GM12865 (cell line): ENCODE results near the gene CDIP1.
A peak's percentile ranks its signal among the peaks of the same experiment; 100 is the strongest.

Experiments used
- DNase-seq: peaks from one replicate; pipeline ENCODE4 v3.0.0; 2010; ENCODE audit warnings: low read depth
- H3K4me3 ChIP-seq: 2 replicates; pipeline ENCODE4 v1.5.1; 2011; ENCODE audit warnings: mild to moderate bottlenecking, low read depth, low read length, control low read depth
- TF ChIP-seq, protein P1 (sequence below): IDR thresholded peaks from 2 replicates; pipeline ENCODE4 v1.5.1; 2011; ENCODE audit warnings: low read length, control low read depth, low read depth, inconsistent platforms; ENCODE audit not compliant: insufficient read depth; ENCODE audit errors: missing control alignments

The CDIP1 gene

GRCh38 chr16:4486126-4486893 lies 52.3 kb downstream of the CDIP1 start:
- no peak for DNase-seq
- no peak overlapping the region for H3K4me3 ChIP-seq
- TF ChIP-seq, protein P1, sequence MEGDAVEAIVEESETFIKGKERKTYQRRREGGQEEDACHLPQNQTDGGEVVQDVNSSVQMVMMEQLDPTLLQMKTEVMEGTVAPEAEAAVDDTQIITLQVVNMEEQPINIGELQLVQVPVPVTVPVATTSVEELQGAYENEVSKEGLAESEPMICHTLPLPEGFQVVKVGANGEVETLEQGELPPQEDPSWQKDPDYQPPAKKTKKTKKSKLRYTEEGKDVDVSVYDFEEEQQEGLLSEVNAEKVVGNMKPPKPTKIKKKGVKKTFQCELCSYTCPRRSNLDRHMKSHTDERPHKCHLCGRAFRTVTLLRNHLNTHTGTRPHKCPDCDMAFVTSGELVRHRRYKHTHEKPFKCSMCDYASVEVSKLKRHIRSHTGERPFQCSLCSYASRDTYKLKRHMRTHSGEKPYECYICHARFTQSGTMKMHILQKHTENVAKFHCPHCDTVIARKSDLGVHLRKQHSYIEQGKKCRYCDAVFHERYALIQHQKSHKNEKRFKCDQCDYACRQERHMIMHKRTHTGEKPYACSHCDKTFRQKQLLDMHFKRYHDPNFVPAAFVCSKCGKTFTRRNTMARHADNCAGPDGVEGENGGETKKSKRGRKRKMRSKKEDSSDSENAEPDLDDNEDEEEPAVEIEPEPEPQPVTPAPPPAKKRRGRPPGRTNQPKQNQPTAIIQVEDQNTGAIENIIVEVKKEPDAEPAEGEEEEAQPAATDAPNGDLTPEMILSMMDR: no peak

DNA sequence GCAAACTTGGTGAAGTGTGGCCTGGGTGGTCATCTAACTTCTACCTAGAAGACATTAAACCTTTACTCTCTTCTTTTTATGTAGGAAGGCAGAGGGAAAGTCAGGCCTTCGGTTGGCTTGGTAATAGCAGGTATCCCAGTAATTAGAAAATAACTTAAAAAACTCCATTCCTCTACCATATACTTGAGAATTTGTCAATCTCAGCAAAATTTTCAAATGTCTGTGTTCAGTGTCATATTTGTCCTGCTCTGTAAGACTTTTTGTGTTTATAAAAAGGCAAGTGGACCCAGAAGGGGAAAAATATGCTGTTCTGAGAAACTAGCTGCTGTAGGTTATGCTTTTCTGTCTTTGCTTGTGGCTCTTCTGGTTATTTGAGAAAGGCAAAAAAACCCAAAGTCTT lies 56.6 kb downstream of the CDIP1 start:
- H3K4me3 ChIP-seq: no peak overlapping the region
- no peak for DNase-seq
- TF ChIP-seq, protein P1: no peak

GRCh38 chr16:4481526-4481925 lies 57.0 kb downstream of the CDIP1 start:
- TF ChIP-seq, protein P1: no peak
- DNase-seq: no peak
- H3K4me3 ChIP-seq: no peak overlapping the region

GRCh38 chr16:4477966-4478365 lies 60.6 kb downstream of the CDIP1 start:
- DNase-seq: no peak
- TF ChIP-seq, protein P1: no peak
- no peak overlapping the region for H3K4me3 ChIP-seq

- H3K4me3 ChIP-seq: peak within 1 kb of the TSS; percentile 97
- TF ChIP-seq, protein P1: peak; percentile 44
- peak; percentile 98 for DNase-seq
Observed at GRCh38 chr16:4475880-4476788, 62.4 kb downstream of the CDIP1 start, which contains the start of gene HMOX2. TSS of gene HMOX2 (plus strand) at chr16:4476398. CDS start at chr16:4505525, 29,127 bp downstream.

- TF ChIP-seq, protein P1: no peak
- peak; percentile 94 for DNase-seq
- peak within 1 kb of the TSS; percentile 97 for H3K4me3 ChIP-seq
Observed at GRCh38 chr16:4474192-4474961, 64.2 kb downstream of the CDIP1 start, which contains the start of gene NMRAL1. TSS of gene NMRAL1 (minus strand) at chr16:4474625. CDS start at chr16:4474132, 493 bp downstream.
